ENCODE results near the gene TATDN3.
A peak's percentile ranks its signal among the peaks of the same experiment; 100 is the strongest.

TATDN3 gene

DNA sequence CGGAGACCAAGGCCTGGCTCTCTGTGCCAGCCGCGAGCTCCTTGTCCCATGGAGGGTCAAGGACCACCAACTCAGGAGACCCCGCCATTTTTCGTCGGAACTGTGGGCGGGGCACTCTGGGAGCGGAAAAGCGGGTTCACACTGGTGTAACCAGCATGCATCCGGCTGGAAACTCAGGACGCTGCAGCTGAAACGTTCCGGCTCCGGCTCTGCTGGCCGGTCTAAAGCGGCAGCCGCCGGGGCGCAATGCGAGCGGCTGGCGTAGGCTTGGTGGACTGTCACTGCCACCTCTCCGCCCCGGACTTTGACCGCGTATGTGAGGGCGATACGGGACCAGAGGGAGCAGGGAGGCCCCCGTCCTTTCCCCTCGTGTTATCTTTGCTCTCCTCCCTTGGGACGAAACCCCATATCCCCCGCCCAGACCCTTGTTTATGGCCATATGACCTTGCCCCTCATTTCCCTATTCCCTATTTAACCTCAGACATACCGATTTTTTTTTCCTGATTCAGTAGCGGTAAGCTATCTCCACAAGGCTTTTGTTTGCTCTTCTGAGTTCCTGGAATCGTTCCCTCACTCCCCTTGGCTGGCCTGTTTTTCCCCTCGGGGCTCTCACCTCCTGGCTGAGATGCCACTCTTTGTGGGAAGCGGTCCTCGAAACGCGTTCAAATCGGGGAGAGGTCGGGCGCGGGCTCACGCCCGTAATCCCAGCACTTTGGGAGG lies at the start of gene TATDN3, which contains the start of gene NSL1:
TSS of gene TATDN3 (plus strand) at position 219 of the 720 bp plus-strand sequence. CDS start at position 247, 28 bp downstream.
TSS of gene NSL1 (minus strand) at position 102 of the 720 bp plus-strand sequence. CDS start at position 88, 14 bp downstream.
- TF ChIP-seq EZH2 (IDR thresholded peaks at IDR 0.05; ENCODE audit: borderline replicate concordance, low read length) = no peak
- TF ChIP-seq, protein P1, sequence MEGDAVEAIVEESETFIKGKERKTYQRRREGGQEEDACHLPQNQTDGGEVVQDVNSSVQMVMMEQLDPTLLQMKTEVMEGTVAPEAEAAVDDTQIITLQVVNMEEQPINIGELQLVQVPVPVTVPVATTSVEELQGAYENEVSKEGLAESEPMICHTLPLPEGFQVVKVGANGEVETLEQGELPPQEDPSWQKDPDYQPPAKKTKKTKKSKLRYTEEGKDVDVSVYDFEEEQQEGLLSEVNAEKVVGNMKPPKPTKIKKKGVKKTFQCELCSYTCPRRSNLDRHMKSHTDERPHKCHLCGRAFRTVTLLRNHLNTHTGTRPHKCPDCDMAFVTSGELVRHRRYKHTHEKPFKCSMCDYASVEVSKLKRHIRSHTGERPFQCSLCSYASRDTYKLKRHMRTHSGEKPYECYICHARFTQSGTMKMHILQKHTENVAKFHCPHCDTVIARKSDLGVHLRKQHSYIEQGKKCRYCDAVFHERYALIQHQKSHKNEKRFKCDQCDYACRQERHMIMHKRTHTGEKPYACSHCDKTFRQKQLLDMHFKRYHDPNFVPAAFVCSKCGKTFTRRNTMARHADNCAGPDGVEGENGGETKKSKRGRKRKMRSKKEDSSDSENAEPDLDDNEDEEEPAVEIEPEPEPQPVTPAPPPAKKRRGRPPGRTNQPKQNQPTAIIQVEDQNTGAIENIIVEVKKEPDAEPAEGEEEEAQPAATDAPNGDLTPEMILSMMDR (IDR thresholded peaks at IDR 0.05; ENCODE audit: low read length) = no peak
- peaks cover 24% of the 10 kb centered on the region for H3K79me2 ChIP-seq (ENCODE audit: insufficient read depth, low read length)
- no peaks in the 10 kb centered on the region for H3K9me3 ChIP-seq (ENCODE audit: low read length)
- no peaks in the 10 kb centered on the region for H3K27me3 ChIP-seq (ENCODE audit: insufficient read depth, low read length)
- no peaks in the 10 kb centered on the region for H3F3A ChIP-seq (ENCODE audit: insufficient read depth, low read length)
- H4K20me1 ChIP-seq (ENCODE audit: insufficient read depth, low read length) = no peaks in the 10 kb centered on the region
- peaks cover 16% of the 10 kb centered on the region; the same call in 1 of the 2 replicates for H3K36me3 ChIP-seq (ENCODE audit: insufficient read depth, low read length)
- no peaks in the 10 kb centered on the region for H3K9me2 ChIP-seq (ENCODE audit: low read depth, low read length)
- peak within 1 kb of the TSS; percentile 77 for H3K27ac ChIP-seq (ENCODE audit: low read depth, low read length, poor library complexity, severe bottlenecking)
- H3K4me1 ChIP-seq (ENCODE audit: insufficient read depth, low read length, severe bottlenecking) = peaks cover 46% of the 10 kb centered on the region
- no peak within 1 kb of the TSS; the same call in 1 of the 2 replicates for H2AFZ ChIP-seq (ENCODE audit: low read length)
- peak within 1 kb of the TSS; percentile 82 for H3K4me3 ChIP-seq (ENCODE audit: low read depth, low read length, poor library complexity, severe bottlenecking)
- H3K9ac ChIP-seq (ENCODE audit: low read length) = peak within 1 kb of the TSS; percentile 81
- peak within 1 kb of the TSS; percentile 66 for H3K4me2 ChIP-seq (ENCODE audit: low read length)

DNA sequence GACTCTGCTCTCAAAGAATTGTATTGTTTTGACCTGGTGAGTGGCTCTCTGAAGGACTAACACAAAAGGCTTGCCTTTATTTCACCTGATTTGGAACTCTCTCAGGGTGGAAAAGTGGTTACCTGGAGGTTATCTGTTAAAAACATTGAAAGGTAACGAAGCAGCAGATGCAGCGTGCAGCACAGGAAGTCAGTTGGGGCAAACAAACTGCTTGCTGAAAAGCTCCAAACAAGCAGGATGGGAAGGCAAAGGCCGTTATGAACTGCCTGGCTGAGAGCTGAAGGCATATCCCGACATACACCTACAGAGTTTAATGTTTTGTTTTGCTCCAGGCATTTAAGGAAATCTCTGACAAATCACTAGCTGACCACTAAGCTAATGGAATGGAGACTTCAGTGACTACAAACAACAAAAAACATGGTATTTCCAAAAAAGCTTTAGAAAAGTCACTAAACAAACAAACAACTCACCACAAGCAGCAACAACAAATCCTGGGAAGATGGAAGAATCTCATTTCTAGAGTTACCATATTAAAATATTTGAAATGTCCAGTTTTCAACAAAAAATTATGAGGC lies 47.7 kb upstream of the TATDN3 start:
- H2AFZ ChIP-seq (ENCODE audit: low read length) = no peak overlapping the region
- peaks cover 14% of the 10 kb centered on the region for H3K36me3 ChIP-seq (ENCODE audit: insufficient read depth, low read length)
- H3K9ac ChIP-seq (ENCODE audit: low read length) = no peak overlapping the region
- H3K9me3 ChIP-seq (ENCODE audit: low read length) = 0 out of 2 replicates have a peak, but pooled peaks cover 2% of the 10 kb centered on the region
- no peak for TF ChIP-seq EZH2 (IDR thresholded peaks at IDR 0.05; ENCODE audit: borderline replicate concordance, low read length)
- TF ChIP-seq, protein P1 (IDR thresholded peaks at IDR 0.05; ENCODE audit: low read length) = no peak
- no peak overlapping the region for H3K4me2 ChIP-seq (ENCODE audit: low read length)
- no peaks in the 10 kb centered on the region for H4K20me1 ChIP-seq (ENCODE audit: insufficient read depth, low read length)
- H3K79me2 ChIP-seq (ENCODE audit: insufficient read depth, low read length) = peaks cover 10% of the 10 kb centered on the region; the same call in 1 of the 2 replicates
- H3K9me2 ChIP-seq (ENCODE audit: low read depth, low read length) = no peaks in the 10 kb centered on the region
- H3K4me3 ChIP-seq (ENCODE audit: low read depth, low read length, poor library complexity, severe bottlenecking) = no peak overlapping the region
- no peaks in the 10 kb centered on the region for H3K4me1 ChIP-seq (ENCODE audit: insufficient read depth, low read length, severe bottlenecking)
- no peaks in the 10 kb centered on the region for H3K27me3 ChIP-seq (ENCODE audit: insufficient read depth, low read length)
- H3F3A ChIP-seq (ENCODE audit: insufficient read depth, low read length) = no peaks in the 10 kb centered on the region
- H3K27ac ChIP-seq (ENCODE audit: low read depth, low read length, poor library complexity, severe bottlenecking) = no peak overlapping the region

- Histone ChIP-seq H3K27me3 (ENCODE audit: insufficient read depth, low read length) (no peaks in the 10 kb centered on the region), H3K4me3 (ENCODE audit: low read depth, low read length, poor library complexity, severe bottlenecking) (no peak overlapping the region), H3K9me2 (ENCODE audit: low read depth, low read length) (no peaks in the 10 kb centered on the region)
Observed at GRCh38 chr1:212745303-212745702, 46.4 kb upstream of the TATDN3 start.

More at GRCh38 chr1:212745303-212745702, 46.4 kb upstream of the TATDN3 start:
- Histone ChIP-seq H3K4me2 (ENCODE audit: low read length) (no peak overlapping the region), H3K9ac (ENCODE audit: low read length) (no peak overlapping the region), H4K20me1 (ENCODE audit: insufficient read depth, low read length) (no peaks in the 10 kb centered on the region), H2AFZ (ENCODE audit: low read length) (no peak overlapping the region), H3K9me3 (ENCODE audit: low read length) (0 out of 2 replicates have a peak, but pooled peaks cover 2% of the 10 kb centered on the region), H3K36me3 (ENCODE audit: insufficient read depth, low read length) (peaks cover 14% of the 10 kb centered on the region), H3F3A (ENCODE audit: insufficient read depth, low read length) (no peaks in the 10 kb centered on the region), H3K4me1 (ENCODE audit: insufficient read depth, low read length, severe bottlenecking) (peaks cover 5% of the 10 kb centered on the region), H3K79me2 (ENCODE audit: insufficient read depth, low read length) (peaks cover 10% of the 10 kb centered on the region; the same call in 1 of the 2 replicates), H3K27ac (ENCODE audit: low read depth, low read length, poor library complexity, severe bottlenecking) (no peak overlapping the region)
- TF ChIP-seq, protein P1 (IDR thresholded peaks at IDR 0.05; ENCODE audit: low read length) = no peak
- TF ChIP-seq EZH2 (IDR thresholded peaks at IDR 0.05; ENCODE audit: borderline replicate concordance, low read length) = no peak
